HG03097 (cell line): Measurements from ENCODE around the gene MMP19.

ENCODE experiments used
- ATAC-seq: cut with Tn5 transposase; IDR thresholded peaks from one replicate; pipeline ENCODE4 v1.9.1; 2021; ENCODE audit not compliant: unreplicated experiment, low FRiP score

MMP19 gene

DNA sequence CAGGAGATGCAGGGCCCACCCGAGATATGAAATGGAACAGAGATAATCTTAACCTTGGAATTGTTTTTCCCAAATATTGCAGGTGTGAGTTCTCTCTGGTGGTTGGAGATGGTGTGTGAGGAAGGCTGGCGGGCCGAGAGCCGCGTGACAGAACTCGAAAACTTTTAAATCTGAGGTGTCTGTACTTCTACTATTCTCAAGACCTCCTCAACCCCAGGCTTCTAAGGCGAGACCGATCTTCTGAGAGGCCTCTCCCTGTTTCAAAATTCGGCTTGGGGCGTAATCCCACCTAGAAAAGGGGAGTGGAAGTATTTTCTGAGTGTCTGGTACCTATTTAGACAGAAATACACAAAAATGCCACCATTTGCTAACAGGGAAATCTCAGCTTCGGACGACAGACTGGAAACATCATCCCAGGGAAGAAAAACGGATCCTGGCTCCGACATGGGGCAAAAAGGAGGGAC lies 25.8 kb downstream of the MMP19 start:
- ATAC-seq, result peak; percentile 1

DNA sequence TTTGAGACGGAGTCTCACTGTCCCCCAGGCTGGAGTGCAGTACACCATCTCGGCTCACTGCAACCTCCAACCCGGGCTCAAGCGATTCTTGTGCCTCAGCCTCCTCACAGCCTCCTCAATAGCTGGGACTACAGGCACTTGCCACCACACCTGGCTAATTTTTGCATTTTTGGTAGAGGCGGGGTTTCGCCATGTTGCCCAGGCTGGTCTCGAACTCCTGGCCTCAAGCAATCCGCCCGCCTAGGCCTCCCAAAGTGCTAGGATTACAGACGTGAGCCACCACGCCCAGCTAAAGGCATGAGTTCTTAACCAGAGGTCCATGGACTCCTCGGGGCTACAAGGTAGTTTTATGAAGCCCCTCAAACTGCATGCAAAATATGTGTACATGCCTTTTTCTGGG lies 27.3 kb downstream of the MMP19 start:
- ATAC-seq, result no peak

- no peak for ATAC-seq
Measured at GRCh38 chr12:55814257-55814656, 28.5 kb downstream of the MMP19 start.

GRCh38 chr12:55812088-55812487 lies 30.6 kb downstream of the MMP19 start:
- no peak for ATAC-seq

- ATAC-seq, result no peak
Measured at GRCh38 chr12:55809274-55809673, 33.5 kb downstream of the MMP19 start.

- ATAC-seq, result no peak
Measured at GRCh38 chr12:55806982-55807381, 35.8 kb downstream of the MMP19 start.

DNA sequence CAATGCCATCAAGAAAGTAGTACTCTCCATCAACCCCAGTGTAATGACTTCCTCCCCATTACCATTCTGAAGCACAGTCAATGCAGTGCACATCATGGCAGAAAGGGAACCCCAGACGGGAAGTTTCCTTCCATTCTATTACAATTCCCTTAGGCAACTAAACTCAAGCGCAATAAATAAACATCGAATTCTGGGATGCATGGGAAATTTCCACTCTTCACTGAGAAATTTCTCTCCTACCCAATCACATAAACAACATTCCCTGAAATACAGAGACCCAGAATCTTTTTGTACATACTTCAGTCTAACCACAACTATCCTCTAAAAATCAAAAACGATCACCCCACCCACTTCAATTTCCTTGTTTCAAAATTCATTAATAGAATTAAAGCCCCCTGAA lies 45.2 kb downstream of the MMP19 start:
- ATAC-seq, result no peak

DNA sequence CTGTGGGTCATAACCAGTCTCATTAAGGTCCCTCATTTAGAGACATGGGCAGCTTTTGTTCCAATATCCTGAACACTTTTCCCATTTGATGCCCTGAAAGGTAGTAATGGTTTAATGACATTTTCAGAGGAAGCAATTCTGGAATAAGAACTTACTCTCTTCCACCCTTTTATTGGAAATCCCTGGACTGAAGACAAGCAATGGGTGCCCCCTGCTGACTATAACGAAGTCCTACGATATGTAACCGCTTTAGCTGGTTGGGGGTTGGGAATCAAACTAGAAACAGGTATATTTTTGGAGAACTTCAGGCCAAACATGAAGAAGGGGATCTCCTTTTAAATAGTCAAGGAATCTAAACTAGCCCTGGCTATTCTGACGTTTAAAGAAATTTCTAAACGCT lies 45.7 kb downstream of the MMP19 start:
- ATAC-seq, result no peak

DNA sequence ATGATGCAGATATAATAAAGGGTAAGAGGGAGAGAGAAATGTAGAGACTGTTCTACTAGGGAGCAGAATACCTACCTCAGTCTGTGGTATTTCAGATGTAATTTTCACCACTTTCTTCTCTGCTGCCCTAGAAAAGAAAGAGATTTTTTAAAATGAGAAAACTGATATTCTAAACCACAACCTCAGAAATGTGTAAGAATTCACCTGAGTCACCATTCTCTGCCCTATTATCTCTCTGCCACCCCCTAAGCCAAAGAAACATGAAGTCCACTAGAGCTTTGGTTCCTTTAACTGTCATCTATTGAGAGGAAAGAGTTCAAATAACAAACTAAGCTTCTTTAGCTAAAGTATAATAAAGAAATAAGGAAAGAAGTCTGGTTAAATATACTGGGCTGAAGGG lies 46.8 kb downstream of the MMP19 start:
- no peak for ATAC-seq

DNA sequence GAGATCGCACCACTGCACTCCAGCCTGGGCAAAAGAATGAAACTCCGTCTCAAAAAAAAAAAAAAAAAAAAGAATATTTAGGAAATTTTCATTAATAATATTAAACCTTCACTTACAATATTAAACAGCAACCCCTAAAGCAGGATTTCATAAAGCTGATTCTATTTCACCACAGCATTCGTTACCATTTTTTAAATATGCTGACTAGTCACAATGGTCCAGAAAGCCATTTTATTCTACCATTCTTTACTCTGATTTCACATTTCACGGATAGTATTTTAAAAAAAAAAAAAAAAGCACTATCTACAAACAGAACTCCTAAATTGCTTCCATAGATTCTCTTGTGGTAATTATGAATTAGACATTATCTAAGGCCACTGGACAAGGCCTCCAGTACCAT lies 52.8 kb downstream of the MMP19 start:
- ATAC-seq, result no peak

- ATAC-seq, result no peak
Measured at GRCh38 chr12:55789171-55789570, 53.6 kb downstream of the MMP19 start.

- ATAC-seq, result no peak
Measured at GRCh38 chr12:55788546-55788945, 54.2 kb downstream of the MMP19 start.
